ENCODE results near the gene SYK. TPM values are rescaled to one million over a fixed set of nuclear protein-coding genes. Genes with fewer than 3 reads are reported as not detected.

The SYK gene
- polyA plus RNA-seq, 3 donors, result 51.1 to 186 (median 177) TPM

- peaks cover 91% of the 10 kb centered on the region for H4K20me1 ChIP-seq (ENCODE audit: insufficient read depth, low read length)
- no peak overlapping the region for H3K4me3 ChIP-seq (replicated peaks in 1 of 3; ENCODE audit: low read depth in 2 of 3, low read length in 3 of 3)
- peak; percentile 51 to 86 (median 84) for DNase-seq
- no peak overlapping the region for H3K9ac ChIP-seq (ENCODE audit: insufficient read depth, low read length, poor library complexity, severe bottlenecking)
- H3K27me3 Mint-ChIP-seq (ENCODE audit: low read depth in 3 of 3), result no peaks in the 10 kb centered on the region
- H3K27ac ChIP-seq (ENCODE audit: low read depth in 1 of 2, low read length in 2 of 2), result peak overlapping the region; percentile 30 to 83
- TF ChIP-seq CTCF (IDR thresholded peaks at IDR 0.05), result peak; percentile 98
- H3K4me3 Mint-ChIP-seq, result no peak overlapping the region
- peaks cover 67 to 84% of the 10 kb centered on the region in 2 donors for H3K36me3 Mint-ChIP-seq
- intact Hi-C loops (cut with micrococcal nuclease), result loop anchor here (10.0 kb wide), 2 partner anchors 726 to 736 kb away; no protein-coding TSS in a partner anchor
- H3K9me3 Mint-ChIP-seq, result no peaks in the 10 kb centered on the region
- peaks cover 18% of the 10 kb centered on the region for H3K4me1 Mint-ChIP-seq
- peaks cover 57% of the 10 kb centered on the region for H3K79me2 ChIP-seq (ENCODE audit: insufficient read depth, low read length)
- no peaks in the 10 kb centered on the region for H3K27me3 ChIP-seq (ENCODE audit: control insufficient read depth in 2 of 2, insufficient read depth in 2 of 2, low read length in 2 of 2)
- H2AFZ ChIP-seq (ENCODE audit: insufficient read depth, low read depth, low read length, poor library complexity, severe bottlenecking), result no peak overlapping the region
- no peak overlapping the region for H3K4me2 ChIP-seq (replicated peaks; ENCODE audit: extremely low read depth, low read length, poor library complexity, severe bottlenecking)
- peaks cover 14 to 15% of the 10 kb centered on the region in 2 donors for H3K4me1 ChIP-seq (ENCODE audit: control insufficient read depth in 1 of 2, insufficient read depth in 2 of 2, low read length in 2 of 2)
- no CpG with 5 or more reads among the region's 4 CpGs for WGBS (ENCODE audit: insufficient coverage)
- H3K36me3 ChIP-seq (replicated peaks in 1 of 2; ENCODE audit: control insufficient read depth in 1 of 2, insufficient read depth in 2 of 2, low read length in 2 of 2), result peaks cover 70 to 86% of the 10 kb centered on the region in 2 donors
- no peaks in the 10 kb centered on the region for H3K9me3 ChIP-seq (replicated peaks in 1 of 2; ENCODE audit: control insufficient read depth in 1 of 2, insufficient read depth in 1 of 2, low read length in 2 of 2)
- peak overlapping the region; percentile 83 to 93 (median 91) for H3K27ac Mint-ChIP-seq
These were observed 69.2 kb downstream of the SYK start for GRCh38 chr9:90870621-90871326.

- Mint-ChIP-seq H3K4me1 (peaks cover 18% of the 10 kb centered on the region), H3K27me3 (ENCODE audit: low read depth in 3 of 3) (no peaks in the 10 kb centered on the region), H3K27ac (peak overlapping the region in 4 of 7 donors; percentile 53 to 84 (median 60)), H3K36me3 (peaks cover 65 to 84% of the 10 kb centered on the region in 2 donors), H3K9me3 (no peaks in the 10 kb centered on the region), H3K4me3 (no peak overlapping the region)
- TF ChIP-seq CTCF (IDR thresholded peaks at IDR 0.05), result peak; percentile 46
- Histone ChIP-seq H3K9me3 (replicated peaks in 1 of 2; ENCODE audit: control insufficient read depth in 1 of 2, insufficient read depth in 1 of 2, low read length in 2 of 2) (no peaks in the 10 kb centered on the region), H3K27me3 (ENCODE audit: control insufficient read depth in 2 of 2, insufficient read depth in 2 of 2, low read length in 2 of 2) (no peaks in the 10 kb centered on the region), H4K20me1 (ENCODE audit: insufficient read depth, low read length) (peaks cover 89% of the 10 kb centered on the region), H2AFZ (ENCODE audit: insufficient read depth, low read depth, low read length, poor library complexity, severe bottlenecking) (no peak overlapping the region), H3K27ac (ENCODE audit: low read depth in 1 of 2, low read length in 2 of 2) (peak overlapping the region in 1 of 2 donors; percentile 61), H3K4me2 (replicated peaks; ENCODE audit: extremely low read depth, low read length, poor library complexity, severe bottlenecking) (no peak overlapping the region), H3K36me3 (replicated peaks in 1 of 2; ENCODE audit: control insufficient read depth in 1 of 2, insufficient read depth in 2 of 2, low read length in 2 of 2) (peaks cover 69 to 86% of the 10 kb centered on the region in 2 donors), H3K4me3 (replicated peaks in 1 of 3; ENCODE audit: low read depth in 2 of 3, low read length in 3 of 3) (no peak overlapping the region), H3K4me1 (ENCODE audit: control insufficient read depth in 1 of 2, insufficient read depth in 2 of 2, low read length in 2 of 2) (peaks cover 14 to 15% of the 10 kb centered on the region in 2 donors), H3K79me2 (ENCODE audit: insufficient read depth, low read length) (peaks cover 53% of the 10 kb centered on the region), H3K9ac (ENCODE audit: insufficient read depth, low read length, poor library complexity, severe bottlenecking) (no peak overlapping the region)
- intact Hi-C loops (cut with micrococcal nuclease), result loop anchor here (10.0 kb wide), 2 partner anchors 727 to 737 kb away; no protein-coding TSS in a partner anchor
- no peak for DNase-seq
- WGBS (ENCODE audit: insufficient coverage), result no CpG with 5 or more reads among the region's 3 CpGs
These were observed 69.8 kb downstream of the SYK start for GRCh38 chr9:90871327-90871935.

All from CD14-positive monocyte (primary cell).